ENCODE measurements around the gene MAPKAPK2. TPM values are rescaled to one million over a fixed set of nuclear protein-coding genes. Genes with fewer than 3 reads are reported as not detected.
"Not testable (repeated sequence)": the region's sequence is repeated elsewhere in the genome, so short reads cannot be mapped to it uniquely, and the experiment has no call there.

Gene MAPKAPK2
- total RNA-seq (2014; rRNA removed; shearing (Covaris generic)) = 27.9 and 28.4 TPM in 2 replicates
- 44.4 and 49.8 TPM in 2 replicates for polyA plus RNA-seq (2015; cell fraction: cytosol; rRNA removed)
- polyA plus RNA-seq (2015; cell fraction: nucleus; rRNA removed) = 58.9 and 60.4 TPM in 2 replicates

- in situ Hi-C loops (cut with HindIII; ENCODE audit: low pct_unique_long_range_greater_than_20kb, low sequenced_read_pairs) = no loop called here
- peak; percentile 58 for DNase-seq (ENCODE audit: low read depth, low spot score)
These were observed at the start of gene MAPKAPK2 for GRCh38 chr1:206684478-206685333. TSS of gene MAPKAPK2 (plus strand) at chr1:206684905. CDS start at chr1:206685230, 325 bp downstream.

- in situ Hi-C loops (cut with HindIII; ENCODE audit: low pct_unique_long_range_greater_than_20kb, low sequenced_read_pairs) = no loop called here
- peak; percentile 90 for DNase-seq (ENCODE audit: low read depth, low spot score)
These were observed 49.4 kb upstream of the MAPKAPK2 start, which contains the start of gene DYRK3 for GRCh38 chr1:206635080-206635977. TSS of gene DYRK3 (plus strand) at chr1:206635536. CDS start at chr1:206635704, 168 bp downstream.

DNA sequence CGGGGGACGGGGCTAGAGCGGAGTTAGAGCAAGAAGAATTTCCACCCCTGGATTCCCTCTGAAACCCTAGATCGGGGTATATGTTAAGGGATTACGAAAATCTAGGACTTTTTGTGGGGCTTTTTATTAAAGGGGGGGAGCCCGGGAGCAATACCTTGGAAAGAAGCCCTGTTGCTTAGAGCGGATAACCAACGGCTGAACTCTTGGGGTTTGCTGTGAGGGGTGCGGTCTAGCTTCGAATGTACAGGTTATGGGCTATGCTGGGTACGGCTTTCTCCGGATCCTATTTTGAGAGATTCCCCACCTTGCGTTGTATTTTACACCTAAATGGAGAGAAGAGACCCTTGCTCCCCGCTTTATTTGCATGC lies 48.7 kb upstream of the MAPKAPK2 start:
- no peak for DNase-seq (ENCODE audit: low read depth, low spot score)
- in situ Hi-C loops (cut with HindIII; ENCODE audit: low pct_unique_long_range_greater_than_20kb, low sequenced_read_pairs) = no loop called here

DNA sequence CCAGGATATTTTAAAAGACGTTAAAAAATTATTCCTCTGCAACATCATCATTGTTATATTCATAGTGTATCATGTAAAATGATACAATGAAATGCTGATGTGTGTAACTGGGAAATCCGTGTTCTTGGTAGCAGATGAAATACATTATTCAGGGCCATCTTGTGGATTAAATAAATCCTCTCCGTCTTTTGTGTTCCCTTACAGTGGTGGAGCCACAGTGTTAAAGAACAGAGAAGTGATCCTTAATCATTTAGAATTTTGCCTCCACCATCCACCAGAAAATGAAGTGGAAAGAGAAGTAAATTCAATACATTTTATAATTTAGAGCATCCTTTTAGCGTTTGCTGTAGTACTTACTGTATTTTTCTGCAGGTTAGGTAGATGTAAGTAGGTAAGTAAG lies 48.0 kb upstream of the MAPKAPK2 start:
- in situ Hi-C loops (cut with HindIII; ENCODE audit: low pct_unique_long_range_greater_than_20kb, low sequenced_read_pairs) = no loop called here
- DNase-seq (ENCODE audit: low read depth, low spot score) = no peak

GRCh38 chr1:206637605-206638004 lies 47.1 kb upstream of the MAPKAPK2 start:
- in situ Hi-C loops (cut with HindIII; ENCODE audit: low pct_unique_long_range_greater_than_20kb, low sequenced_read_pairs) = no loop called here
- DNase-seq (ENCODE audit: low read depth, low spot score) = no peak

DNA sequence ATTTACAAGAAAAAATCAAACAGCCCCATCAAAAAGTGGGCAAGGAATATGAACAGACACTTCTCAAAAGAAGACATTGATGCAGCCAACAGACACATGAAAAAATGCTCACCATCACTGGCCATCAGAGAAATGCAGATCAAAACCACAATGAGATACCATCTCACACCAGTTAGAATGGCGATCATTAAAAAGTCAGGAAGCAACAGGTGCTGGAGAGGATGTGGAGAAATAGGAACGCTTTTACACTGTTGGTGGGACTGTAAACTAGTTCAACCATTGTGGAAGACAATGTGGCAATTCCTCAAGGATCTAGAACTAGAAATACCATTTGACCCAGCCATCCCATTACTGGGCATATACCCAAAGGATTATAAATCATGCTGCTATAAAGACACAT lies 42.6 kb upstream of the MAPKAPK2 start:
- in situ Hi-C loops (cut with HindIII; ENCODE audit: low pct_unique_long_range_greater_than_20kb, low sequenced_read_pairs); DNase-seq (ENCODE audit: low read depth, low spot score): not testable (repeated sequence)

- DNase-seq (ENCODE audit: low read depth, low spot score) = no peak
- in situ Hi-C loops (cut with HindIII; ENCODE audit: low pct_unique_long_range_greater_than_20kb, low sequenced_read_pairs) = no loop called here
These were observed 41.5 kb upstream of the MAPKAPK2 start for GRCh38 chr1:206643118-206643698.

- in situ Hi-C loops (cut with HindIII; ENCODE audit: low pct_unique_long_range_greater_than_20kb, low sequenced_read_pairs) = no loop called here
These were observed 38.2 kb upstream of the MAPKAPK2 start for GRCh38 chr1:206646504-206646903.

GRCh38 chr1:206647224-206647623 lies 37.5 kb upstream of the MAPKAPK2 start:
- no peak for DNase-seq (ENCODE audit: low read depth, low spot score)
- in situ Hi-C loops (cut with HindIII; ENCODE audit: low pct_unique_long_range_greater_than_20kb, low sequenced_read_pairs) = no loop called here

More at GRCh38 chr1:206646504-206646903, 38.2 kb upstream of the MAPKAPK2 start:
- no peak for DNase-seq (ENCODE audit: low read depth, low spot score)

- no peak for DNase-seq (ENCODE audit: low read depth, low spot score)
- in situ Hi-C loops (cut with HindIII; ENCODE audit: low pct_unique_long_range_greater_than_20kb, low sequenced_read_pairs) = no loop called here
These were observed 35.3 kb upstream of the MAPKAPK2 start for GRCh38 chr1:206649261-206649921.

DNA sequence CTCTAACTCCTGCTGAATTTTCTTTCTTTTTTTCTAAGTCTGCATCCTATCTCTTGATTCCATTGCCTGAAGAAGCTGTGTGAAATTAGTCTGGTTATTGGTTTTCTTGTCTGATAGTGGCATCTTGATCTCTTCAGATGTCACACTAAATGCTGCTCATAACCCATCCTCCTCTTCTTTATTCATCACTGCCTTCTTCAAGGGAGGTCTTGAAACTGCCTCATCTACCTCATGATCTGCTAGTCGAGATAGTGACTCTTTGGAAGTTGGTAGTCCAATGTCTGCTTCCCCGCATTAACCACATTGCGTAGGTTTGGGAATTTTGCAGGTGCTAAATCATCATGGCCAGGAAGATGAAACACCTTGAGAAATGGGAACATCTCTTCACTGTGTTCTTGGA lies 33.7 kb upstream of the MAPKAPK2 start:
- in situ Hi-C loops (cut with HindIII; ENCODE audit: low pct_unique_long_range_greater_than_20kb, low sequenced_read_pairs) = no loop called here

DNA sequence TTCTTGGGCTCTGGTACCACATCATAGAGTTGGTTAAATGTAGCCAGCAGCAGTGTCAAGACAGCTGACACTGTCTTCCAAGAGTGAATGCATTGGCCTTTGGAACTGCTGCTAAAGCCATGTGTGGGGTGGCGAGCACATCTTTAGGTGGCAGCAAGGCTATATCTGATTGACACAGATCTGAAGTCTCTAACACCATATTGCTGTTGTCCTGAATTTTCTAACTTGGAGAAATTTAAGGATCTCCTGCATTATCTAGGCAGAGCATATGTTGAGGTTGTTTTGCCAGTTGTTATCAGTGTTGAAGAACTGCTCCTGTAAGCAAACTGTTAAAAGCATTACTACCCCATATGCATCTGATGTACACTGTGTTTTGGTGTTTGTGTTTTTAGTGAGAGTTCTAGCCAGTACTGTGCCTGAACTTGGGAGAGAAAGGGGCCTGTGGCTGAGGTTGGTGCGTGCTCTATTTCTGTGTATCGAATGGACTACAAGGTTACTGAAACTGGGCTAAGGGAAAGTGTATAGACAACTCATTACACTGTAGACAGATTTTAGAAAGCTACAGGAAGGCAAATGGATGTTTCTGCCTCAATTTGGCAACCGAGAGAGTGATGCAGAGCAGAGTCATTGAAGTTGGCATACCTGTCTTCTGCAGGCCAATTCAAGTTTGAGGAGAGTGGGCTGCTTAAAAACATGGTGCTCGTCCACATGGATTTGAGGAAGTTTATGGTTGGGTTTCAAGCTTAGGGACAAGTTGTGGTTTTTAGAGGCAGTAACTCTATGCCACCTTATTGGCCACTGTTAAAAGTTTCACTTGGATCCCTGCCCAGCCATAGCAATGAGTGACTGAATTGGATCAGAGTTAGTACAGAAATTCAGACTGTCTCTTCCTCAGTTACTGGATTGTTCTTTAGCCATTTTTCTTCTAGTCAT lies 32.5 kb upstream of the MAPKAPK2 start:
- in situ Hi-C loops (cut with HindIII; ENCODE audit: low pct_unique_long_range_greater_than_20kb, low sequenced_read_pairs) = no loop called here
- no peak for DNase-seq (ENCODE audit: low read depth, low spot score)

More for the DNA sequence above, 33.7 kb upstream of the MAPKAPK2 start:
- no peak for DNase-seq (ENCODE audit: low read depth, low spot score)

DNA sequence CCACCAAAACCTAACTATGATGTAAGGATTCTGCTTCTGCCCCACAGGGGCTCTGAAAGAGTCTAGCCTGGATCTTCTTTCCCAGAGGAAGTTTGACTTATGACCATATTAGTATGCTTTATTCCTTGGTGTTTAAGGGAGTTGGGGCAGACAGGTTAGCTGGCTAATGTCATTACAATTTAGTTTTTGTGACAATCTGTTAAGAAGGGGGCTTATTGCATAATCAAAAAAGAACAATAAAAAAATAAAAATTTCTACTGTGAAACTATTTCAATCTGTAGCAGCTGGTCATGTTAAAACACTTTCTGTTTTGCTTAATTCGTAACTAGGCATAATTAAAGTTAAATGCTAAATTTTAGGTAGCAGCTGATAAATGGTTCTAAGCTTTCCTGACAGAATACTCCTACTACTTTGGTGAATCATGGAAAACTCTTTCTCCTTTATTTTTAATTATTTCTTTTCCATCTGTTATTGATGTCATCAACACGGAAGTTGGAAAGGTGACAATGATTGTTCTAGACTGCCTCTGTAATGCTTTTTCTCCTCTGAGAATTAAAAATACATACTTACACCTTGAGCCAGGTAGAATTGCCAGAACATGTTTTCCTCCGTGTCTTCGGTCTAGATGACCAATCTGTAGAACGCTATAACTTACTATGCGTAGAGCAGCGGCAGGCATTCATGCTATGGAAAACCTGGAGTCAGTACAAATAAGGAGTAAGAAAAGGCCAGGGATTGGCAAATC lies 30.8 kb upstream of the MAPKAPK2 start:
- in situ Hi-C loops (cut with HindIII; ENCODE audit: low pct_unique_long_range_greater_than_20kb, low sequenced_read_pairs) = no loop called here
- DNase-seq (ENCODE audit: low read depth, low spot score) = no peak

- in situ Hi-C loops (cut with HindIII; ENCODE audit: low pct_unique_long_range_greater_than_20kb, low sequenced_read_pairs) = no loop called here
These were observed 29.9 kb upstream of the MAPKAPK2 start for GRCh38 chr1:206654828-206655227.

GRCh38 chr1:206655471-206655882 lies 29.2 kb upstream of the MAPKAPK2 start:
- in situ Hi-C loops (cut with HindIII; ENCODE audit: low pct_unique_long_range_greater_than_20kb, low sequenced_read_pairs) = no loop called here
- DNase-seq (ENCODE audit: low read depth, low spot score) = no peak

More at GRCh38 chr1:206654828-206655227, 29.9 kb upstream of the MAPKAPK2 start:
- DNase-seq (ENCODE audit: low read depth, low spot score) = peak; percentile 46

GRCh38 chr1:206656936-206657335 lies 27.8 kb upstream of the MAPKAPK2 start:
- in situ Hi-C loops (cut with HindIII; ENCODE audit: low pct_unique_long_range_greater_than_20kb, low sequenced_read_pairs) = no loop called here

More at GRCh38 chr1:206656936-206657335, 27.8 kb upstream of the MAPKAPK2 start:
- no peak for DNase-seq (ENCODE audit: low read depth, low spot score)

Measured in SK-MEL-5 (cell line).